Sigmoid colon (tissue), 7 donors: Measurements from ENCODE around the gene RAD21L1. TPM values are rescaled to one million over a fixed set of nuclear protein-coding genes. Genes with fewer than 3 reads are reported as not detected.

Source experiments
- DNase-seq: peaks from one replicate; pipeline ENCODE4 v3.0.0-alpha.2; 2019
- H3K27ac ChIP-seq, 4 donors: fragments of 200-600 bp; sonication (generic); one replicate each; pipeline ENCODE4 v1.5.1; 2016 to 2019; ENCODE audit warnings: mild to moderate bottlenecking in 1 of 4
- H3K27me3 ChIP-seq, 3 donors: fragments of 200-600 bp; sonication (generic); one replicate each; pipeline ENCODE4 v1.5.1; 2019; ENCODE audit warnings: mild to moderate bottlenecking in 1 of 3
- H3K36me3 ChIP-seq, 4 donors: fragments of 200-600 bp; sonication (generic); one replicate each; pipeline ENCODE4 v1.5.1; 2016 to 2019
- H3K4me1 ChIP-seq, 4 donors: fragments of 200-600 bp; sonication (generic); one replicate each; pipeline ENCODE4 v1.5.1; 2017 to 2019
- H3K4me3 ChIP-seq, 4 donors: fragments of 200-600 bp; sonication (generic); one replicate each; pipeline ENCODE4 v1.5.1; 2017 to 2019; ENCODE audit warnings: mild to moderate bottlenecking in 2 of 4, moderate library complexity in 1 of 4
- H3K9me3 ChIP-seq, 4 donors: fragments of 200-600 bp in 3 of 4; sonication (generic) in 3 of 4; one replicate each; pipeline versions ENCODE4 v1.5.1 to v1.6.1; 2013 to 2019
- CTCF ChIP-seq, 4 experiments: fragments of 450-650 bp in 3 of 4; fragments of 200-600 bp in 1 of 4; IDR thresholded peaks; one replicate each; pipeline ENCODE4 v1.5.1; 2016 to 2019; ENCODE audit warnings: antibody characterized with exemption in 4 of 4, mild to moderate bottlenecking in 3 of 4, moderate library complexity in 2 of 4
- EP300 ChIP-seq, 4 donors: sonication (generic); formaldehyde crosslinking; IDR thresholded peaks; one replicate each; pipeline ENCODE4 v1.6.1; 2017; ENCODE audit warnings: antibody characterized with exemption in 4 of 4
- POLR2A ChIP-seq, 2 donors: fragments of 450-650 bp; IDR thresholded peaks; one replicate each; pipeline ENCODE4 v1.6.1; 2016; ENCODE audit warnings: antibody characterized with exemption in 2 of 2, mild to moderate bottlenecking in 2 of 2, moderate library complexity in 2 of 2
- POLR2AphosphoS5 ChIP-seq, 4 donors: sonication (generic); formaldehyde crosslinking; IDR thresholded peaks; one replicate each; pipeline ENCODE4 v1.6.1; 2017; ENCODE audit warnings: antibody characterized with exemption in 4 of 4
- WGBS, 2 donors: extraction: QIAGEN DNeasy Blood & Tissue Kit; methylation state at CpG; one replicate each; pipeline ENCODE4 v1.1.7; 2013; 5-methylcytosine and 5-hydroxymethylcytosine counted together
- intact Hi-C: fragments of 100-400 bp; cut with DNase I; formaldehyde crosslinking; loops from one replicate; pipeline ENCODE4 v1.15.1; 2023
- polyA plus RNA-seq, 3 donors: library from polyadenylated mRNA; stranded (reverse); fragments of 200-250 nt; gene quantifications; one replicate each; pipeline ENCODE4 v1.2.3, GENCODE V29; 2013
- total RNA-seq, 4 donors: library from RNA; depleted of rRNA; stranded (reverse); fragments of >200 nt; gene quantifications; one replicate each; pipeline ENCODE4 v1.1.0, GENCODE V29; 2016
- donor health status: healthy with polysubstance abuse.
- donor health status: Bipolar disorder and iron deficiency.
- donor health status: healthy.

RAD21L1 gene
- total and polyA plus RNA-seq, 7 donors: not detected

GRCh38 chr20:1180949-1181348 lies 44.9 kb upstream of the RAD21L1 start:
- DNase-seq: no peak
- Histone ChIP-seq H3K4me3 (no peak overlapping the region), H3K27ac (no peak overlapping the region), H3K9me3 (no peaks in the 10 kb centered on the region), H3K36me3 (peaks cover 0 to under 1% (median 0%) of the 10 kb centered on the region in 4 donors), H3K27me3 (peaks cover 16 to 29% (median 21%) of the 10 kb centered on the region in 3 donors), H3K4me1 (peaks cover 0 to 15% (median 14%) of the 10 kb centered on the region in 4 donors)
- intact Hi-C loops: no loop called here
- WGBS, 2 donors: 95 to 97% methylated on average over 27 of the region's 27 CpGs
- TF ChIP-seq EP300 (IDR thresholded peaks at IDR 0.05): no peak
- TF ChIP-seq POLR2AphosphoS5 (IDR thresholded peaks at IDR 0.05): no peak
- TF ChIP-seq CTCF (IDR thresholded peaks at IDR 0.05): no peak
- TF ChIP-seq POLR2A (IDR thresholded peaks at IDR 0.05): no peak

- H3K36me3 ChIP-seq: no peaks in the 10 kb centered on the region
- no peak for DNase-seq
- peaks cover 24 to 41% (median 30%) of the 10 kb centered on the region in 3 donors for H3K27me3 ChIP-seq
- H3K9me3 ChIP-seq: no peaks in the 10 kb centered on the region
- H3K4me3 ChIP-seq: no peak overlapping the region
- H3K4me1 ChIP-seq: peaks cover 0 to 16% (median 14%) of the 10 kb centered on the region in 4 donors
- 58 to 69% methylated on average over 4 of the region's 4 CpGs for WGBS, 2 donors
- TF ChIP-seq POLR2AphosphoS5 (IDR thresholded peaks at IDR 0.05): no peak
- intact Hi-C loops: no loop called here
- H3K27ac ChIP-seq: no peak overlapping the region
Observed at GRCh38 chr20:1182106-1182505, 43.7 kb upstream of the RAD21L1 start.

GRCh38 chr20:1183153-1183552 lies 42.7 kb upstream of the RAD21L1 start:
- TF ChIP-seq POLR2AphosphoS5 (IDR thresholded peaks at IDR 0.05): no peak
- TF ChIP-seq POLR2A (IDR thresholded peaks at IDR 0.05): no peak
- TF ChIP-seq EP300 (IDR thresholded peaks at IDR 0.05): no peak
- TF ChIP-seq CTCF (IDR thresholded peaks at IDR 0.05): no peak
- no peak for DNase-seq
- Histone ChIP-seq H3K4me1 (peaks cover 0 to 16% (median 14%) of the 10 kb centered on the region in 4 donors), H3K4me3 (no peak overlapping the region), H3K9me3 (no peaks in the 10 kb centered on the region), H3K27me3 (peaks cover 26 to 43% (median 30%) of the 10 kb centered on the region in 3 donors), H3K27ac (no peak overlapping the region), H3K36me3 (no peaks in the 10 kb centered on the region)
- 65 to 84% methylated on average over 6 of the region's 6 CpGs for WGBS, 2 donors
- intact Hi-C loops: no loop called here

GRCh38 chr20:1184260-1184637 lies 41.6 kb upstream of the RAD21L1 start:
- peaks cover 0 to 16% (median 14%) of the 10 kb centered on the region in 4 donors for H3K4me1 ChIP-seq
- 14 to 39% methylated on average over 13 of the region's 13 CpGs for WGBS, 2 donors
- intact Hi-C loops: no loop called here
- DNase-seq: no peak
- peaks cover 26 to 43% (median 30%) of the 10 kb centered on the region in 3 donors for H3K27me3 ChIP-seq
- no peak overlapping the region for H3K4me3 ChIP-seq
- no peaks in the 10 kb centered on the region for H3K9me3 ChIP-seq
- TF ChIP-seq POLR2AphosphoS5 (IDR thresholded peaks at IDR 0.05): no peak
- no peak for TF ChIP-seq CTCF (IDR thresholded peaks at IDR 0.05)
- no peak for TF ChIP-seq POLR2A (IDR thresholded peaks at IDR 0.05)
- no peak for TF ChIP-seq EP300 (IDR thresholded peaks at IDR 0.05)
- H3K36me3 ChIP-seq: no peaks in the 10 kb centered on the region
- H3K27ac ChIP-seq: no peak overlapping the region

- Histone ChIP-seq H3K4me3 (peak within 1 kb of the TSS in 3 of 4 donors; percentile 29 to 46 (median 44)), H3K4me1 (peaks cover 0 to 16% (median 14%) of the 10 kb centered on the region in 4 donors), H3K9me3 (no peaks in the 10 kb centered on the region), H3K27me3 (peaks cover 26 to 43% (median 30%) of the 10 kb centered on the region in 3 donors), H3K36me3 (no peaks in the 10 kb centered on the region), H3K27ac (no peak within 1 kb of the TSS)
- intact Hi-C loops: no loop called here
- TF ChIP-seq POLR2AphosphoS5 (IDR thresholded peaks at IDR 0.05): no peak
- 1 to 3% methylated on average over 76 of the region's 76 CpGs for WGBS, 2 donors
- no peak for DNase-seq
Observed at GRCh38 chr20:1184638-1185315, 41.1 kb upstream of the RAD21L1 start, which contains the start of gene TMEM74B. Gene TMEM74B (minus strand): TSS chr20:1184981. CDS start chr20:1183801, 1,180 bp downstream.
